HepG2 (cell line): ENCODE measurements around the gene TMEM135. TPM values are rescaled to one million over a fixed set of nuclear protein-coding genes. Genes with fewer than 3 reads are reported as not detected.
"Not testable (repeated sequence)": the region's sequence is repeated elsewhere in the genome, so short reads cannot be mapped to it uniquely, and the experiment has no call there.

Source experiments
- ATAC-seq: fragments of 200-7000 bp; cut with Tn5 transposase; 3 replicates; pipeline ENCODE4 v1.9.1; 2020; ENCODE audit warnings: mild to moderate bottlenecking, moderate library complexity
- BruUV-seq: library from RNA; stranded (reverse); fragments of 400-500 nt; replicated peaks from 2 replicates; lab custom pipeline; 2021; lab: Mats Ljungman, UMichigan
- CTCF ChIA-PET: fragments of 300-600 bp; formaldehyde crosslinking; extraction: SDS; loops from one replicate; lab custom pipeline; 2021; ENCODE audit warnings: low total read pairs, inconsistent platforms, low intra/inter-chr PET ratio; lab: Yijun Ruan, JAX
- POLR2A ChIA-PET: fragments of 350-600 bp; sonication (Branson Sonifier 250); formaldehyde crosslinking; loops from one replicate; lab custom pipeline; 2020; ENCODE audit warnings: antibody characterized with exemption, inconsistent platforms; lab: Yijun Ruan, JAX
- DNase-seq: peaks from one replicate; pipeline ENCODE4 v3.0.0-alpha.2; 2015; ENCODE audit warnings: low spot score
- FAIRE-seq: peaks from 3 replicates; lab custom pipeline; 2011; peaks lifted over from hg19 to GRCh38; lab: Jason Lieb, UNC
- H2AFZ ChIP-seq: one replicate; pipeline ENCODE4 v1.6.1; 2011; ENCODE audit warnings: low read length, inconsistent platforms
- H3K27ac ChIP-seq: fragments of 300-600 bp; 3 replicates; pipeline ENCODE4 v1.8.0; 2011; ENCODE audit warnings: mixed run types, mild to moderate bottlenecking, mixed read lengths, low read length, inconsistent platforms; ENCODE audit not compliant: insufficient read depth; ENCODE audit errors: extremely low read length
- H3K27me3 ChIP-seq, 2 experiments: fragments of 200-600 bp in 1 of 2; 2 replicates in 1 of 2; 3 replicates in 1 of 2; pipeline versions ENCODE4 v1.6.0 to v1.8.0; 2011; ENCODE audit warnings: low read length in 2 of 2, mild to moderate bottlenecking in 2 of 2, moderate library complexity in 2 of 2, inconsistent platforms in 1 of 2; ENCODE audit not compliant: insufficient read depth in 2 of 2, control insufficient read depth in 1 of 2
- H3K36me3 ChIP-seq, 2 experiments: fragments of 200-600 bp in 1 of 2; replicated peaks in 1 of 2; 2 replicates in 1 of 2; 3 replicates in 1 of 2; pipeline versions ENCODE4 v1.5.1 to v1.8.0; 2011; ENCODE audit warnings: low read length in 2 of 2, inconsistent platforms in 1 of 2; ENCODE audit not compliant: insufficient read depth in 2 of 2, control insufficient read depth in 1 of 2
- H3K4me1 ChIP-seq: 2 replicates; pipeline ENCODE4 v1.5.1; 2012; ENCODE audit warnings: low read length, inconsistent platforms; ENCODE audit not compliant: insufficient read depth
- H3K4me2 ChIP-seq: 2 replicates; pipeline ENCODE4 v1.6.0; 2011; ENCODE audit warnings: low read depth, low read length, inconsistent platforms
- H3K4me3 ChIP-seq, 3 experiments: fragments of 200-600 bp in 1 of 3; sonication (generic), shearing (Covaris generic) in 1 of 3; replicated peaks in 1 of 3; 2 replicates each; pipeline ENCODE4 v1.5.1; 2011 to 2016; ENCODE audit warnings: low read length in 3 of 3, inconsistent platforms in 2 of 3, low read depth in 2 of 3, mild to moderate bottlenecking in 2 of 3, control low read depth in 1 of 3, mixed read lengths in 1 of 3; ENCODE audit not compliant: insufficient read depth in 1 of 3
- H3K79me2 ChIP-seq: one replicate; pipeline ENCODE4 v1.6.1; 2011; ENCODE audit warnings: low read length, inconsistent platforms; ENCODE audit not compliant: insufficient read depth
- H3K9ac ChIP-seq: 2 replicates; pipeline ENCODE4 v1.6.0; 2011; ENCODE audit warnings: mild to moderate bottlenecking, low read depth, low read length, inconsistent platforms; ENCODE audit not compliant: insufficient read depth
- H3K9me3 ChIP-seq: 2 replicates; pipeline ENCODE4 v1.5.1; 2012; ENCODE audit warnings: mild to moderate bottlenecking, low read length
- H4K20me1 ChIP-seq: 2 replicates; pipeline ENCODE4 v1.6.0; 2011; ENCODE audit warnings: inconsistent platforms, mild to moderate bottlenecking, low read length, moderate library complexity; ENCODE audit not compliant: insufficient read depth
- LCORL ChIP-seq, 2 experiments: fragments of 450-650 bp in 1 of 2; sonication (generic) in 1 of 2; formaldehyde crosslinking in 1 of 2; IDR thresholded peaks; 2 replicates each; pipeline versions ENCODE4 v1.5.0 to v1.6.1; 2017 to 2020; ENCODE audit warnings: antibody characterized with exemption in 1 of 2, missing genetic modification reagents in 1 of 2
- ZBTB7A ChIP-seq: sonication (generic); formaldehyde crosslinking; IDR thresholded peaks from 2 replicates; pipeline ENCODE4 v1.8.0; 2022; ENCODE audit warnings: mild to moderate bottlenecking, missing genetic modification reagents
- ZKSCAN1 ChIP-seq: fragments of 150-350 bp; IDR thresholded peaks from 2 replicates; pipeline ENCODE4 v1.6.1; 2014; ENCODE audit warnings: low read length
- ZNF891 ChIP-seq: sonication (generic); formaldehyde crosslinking; IDR thresholded peaks from 2 replicates; pipeline ENCODE4 v1.5.0; 2020; ENCODE audit warnings: mild to moderate bottlenecking, missing genetic modification reagents
- WGBS: methylation state at CpG from one replicate; pipeline ENCODE4 v1.1.6; 2017; ENCODE audit warnings: low lambda C conversion rate; 5-methylcytosine and 5-hydroxymethylcytosine counted together
- in situ Hi-C: cut with HindIII; loops from 2 replicates; pipeline ENCODE4 v1.10.0; 2017; ENCODE audit warnings: low pct_unique_long_range_greater_than_20kb; ENCODE audit not compliant: extremely low pct_ligation_motif_present
- intact Hi-C: fragments of 100-400 bp; cut with micrococcal nuclease; formaldehyde crosslinking; loops from one replicate; pipeline ENCODE4 v1.10.0; 2022; ENCODE audit not compliant: unreplicated experiment
- polyA plus RNA-seq, 8 experiments: library from polyadenylated mRNA; depleted of rRNA in 3 of 8; stranded (reverse) in 7 of 8; unstranded in 1 of 8; fragments of >200 nt; fragmentation: Illumina TruSeq in 4 of 8; extraction: Trizol in 4 of 8; gene quantifications; 2 replicates each; pipeline versions ENCODE4 v1.2.1 to v1.2.3, GENCODE V29; 2011 to 2016; ENCODE audit warnings: low read depth in 4 of 8, missing spikeins in 1 of 8, mixed read lengths in 1 of 8; ENCODE audit not compliant: insufficient read depth in 1 of 8
- total RNA-seq, 5 experiments: library from RNA; depleted of rRNA; stranded (reverse); fragments of >200 nt; fragmentation: Illumina TruSeq; extraction: Trizol; gene quantifications; 2 replicates each; pipeline ENCODE4 v1.2.3, GENCODE V29; 2016; ENCODE audit warnings: low read depth in 1 of 5
- TF ChIP-seq, protein P1 (sequence below), 2 experiments: fragments of 450-650 bp in 1 of 2; sonication (generic) in 1 of 2; formaldehyde crosslinking in 1 of 2; IDR thresholded peaks; 2 replicates each; pipeline versions ENCODE4 v1.6.1 to v1.8.0; 2016 to 2022; ENCODE audit warnings: antibody characterized with exemption in 1 of 2, mild to moderate bottlenecking in 1 of 2, missing genetic modification reagents in 1 of 2
- TF ChIP-seq, protein P2 (sequence below): sonication (generic); formaldehyde crosslinking; IDR thresholded peaks from 2 replicates; pipeline ENCODE4 v1.5.1; 2020; ENCODE audit warnings: missing genetic modification reagents, mild to moderate bottlenecking, borderline replicate concordance

Gene TMEM135
- total and polyA plus RNA-seq, 2 of the 13 experiments (the other 11 are each of a cell fraction or from before 2014, with no cell fraction given): 36.6 to 88.9 TPM

DNA sequence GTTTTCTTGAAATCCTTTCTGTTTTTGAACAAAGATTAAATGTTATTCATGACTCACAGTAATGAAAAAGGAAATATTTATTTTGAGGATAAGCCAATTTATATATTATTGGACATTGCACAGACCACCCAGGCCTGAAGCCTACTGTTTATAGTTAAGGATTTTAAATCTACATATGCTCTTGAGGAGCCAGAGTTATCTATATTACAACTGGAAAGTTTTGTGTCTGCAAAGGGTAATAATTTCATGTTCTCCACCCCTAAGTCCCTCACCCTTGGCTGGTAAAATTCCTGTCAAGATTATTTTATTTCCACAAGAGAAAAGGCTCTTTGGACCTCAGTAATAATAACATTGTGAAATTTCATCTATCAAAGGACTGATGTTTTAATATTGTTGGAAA, 228.2 kb downstream of the TMEM135 start (continued):
- TF ChIP-seq LCORL (IDR thresholded peaks at IDR 0.05) (no peak), LCORL (CRISPR knock-in tag; IDR thresholded peaks at IDR 0.05) (no peak)

GRCh38 chr11:87266751-87267150, 229.0 kb downstream of the TMEM135 start:
- H3K9ac ChIP-seq: no peak overlapping the region
- 70% methylated on average over 2 of the region's 2 CpGs for WGBS
- H3K27ac ChIP-seq: no peak overlapping the region
- no peaks in the 10 kb centered on the region for H3K79me2 ChIP-seq
- H3K9me3 ChIP-seq: no peaks in the 10 kb centered on the region
- CTCF ChIA-PET: no interaction called here
- H3K4me2 ChIP-seq: no peak overlapping the region
- DNase-seq (no peak), ATAC-seq (no peak), FAIRE-seq (no peak)
- TF ChIP-seq ZNF891 (CRISPR knock-in tag): no peak
- no peak for TF ChIP-seq ZKSCAN1
- TF ChIP-seq ZBTB7A (CRISPR knock-in tag): no peak
- TF ChIP-seq, protein P1, sequence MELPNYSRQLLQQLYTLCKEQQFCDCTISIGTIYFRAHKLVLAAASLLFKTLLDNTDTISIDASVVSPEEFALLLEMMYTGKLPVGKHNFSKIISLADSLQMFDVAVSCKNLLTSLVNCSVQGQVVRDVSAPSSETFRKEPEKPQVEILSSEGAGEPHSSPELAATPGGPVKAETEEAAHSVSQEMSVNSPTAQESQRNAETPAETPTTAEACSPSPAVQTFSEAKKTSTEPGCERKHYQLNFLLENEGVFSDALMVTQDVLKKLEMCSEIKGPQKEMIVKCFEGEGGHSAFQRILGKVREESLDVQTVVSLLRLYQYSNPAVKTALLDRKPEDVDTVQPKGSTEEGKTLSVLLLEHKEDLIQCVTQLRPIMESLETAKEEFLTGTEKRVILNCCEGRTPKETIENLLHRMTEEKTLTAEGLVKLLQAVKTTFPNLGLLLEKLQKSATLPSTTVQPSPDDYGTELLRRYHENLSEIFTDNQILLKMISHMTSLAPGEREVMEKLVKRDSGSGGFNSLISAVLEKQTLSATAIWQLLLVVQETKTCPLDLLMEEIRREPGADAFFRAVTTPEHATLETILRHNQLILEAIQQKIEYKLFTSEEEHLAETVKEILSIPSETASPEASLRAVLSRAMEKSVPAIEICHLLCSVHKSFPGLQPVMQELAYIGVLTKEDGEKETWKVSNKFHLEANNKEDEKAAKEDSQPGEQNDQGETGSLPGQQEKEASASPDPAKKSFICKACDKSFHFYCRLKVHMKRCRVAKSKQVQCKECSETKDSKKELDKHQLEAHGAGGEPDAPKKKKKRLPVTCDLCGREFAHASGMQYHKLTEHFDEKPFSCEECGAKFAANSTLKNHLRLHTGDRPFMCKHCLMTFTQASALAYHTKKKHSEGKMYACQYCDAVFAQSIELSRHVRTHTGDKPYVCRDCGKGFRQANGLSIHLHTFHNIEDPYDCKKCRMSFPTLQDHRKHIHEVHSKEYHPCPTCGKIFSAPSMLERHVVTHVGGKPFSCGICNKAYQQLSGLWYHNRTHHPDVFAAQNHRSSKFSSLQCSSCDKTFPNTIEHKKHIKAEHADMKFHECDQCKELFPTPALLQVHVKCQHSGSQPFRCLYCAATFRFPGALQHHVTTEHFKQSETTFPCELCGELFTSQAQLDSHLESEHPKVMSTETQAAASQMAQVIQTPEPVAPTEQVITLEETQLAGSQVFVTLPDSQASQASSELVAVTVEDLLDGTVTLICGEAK (IDR thresholded peaks at IDR 0.05): no peak
- TF ChIP-seq, protein P1 (CRISPR knock-in tag; IDR thresholded peaks at IDR 0.05): no peak
- TF ChIP-seq, protein P2, sequence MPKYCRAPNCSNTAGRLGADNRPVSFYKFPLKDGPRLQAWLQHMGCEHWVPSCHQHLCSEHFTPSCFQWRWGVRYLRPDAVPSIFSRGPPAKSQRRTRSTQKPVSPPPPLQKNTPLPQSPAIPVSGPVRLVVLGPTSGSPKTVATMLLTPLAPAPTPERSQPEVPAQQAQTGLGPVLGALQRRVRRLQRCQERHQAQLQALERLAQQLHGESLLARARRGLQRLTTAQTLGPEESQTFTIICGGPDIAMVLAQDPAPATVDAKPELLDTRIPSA (CRISPR knock-in tag): no peak
- POLR2A ChIA-PET: no interaction called here
- intact Hi-C loops: no loop called here
- in situ Hi-C loops: no loop called here
- H3K27me3 ChIP-seq: no peaks in the 10 kb centered on the region
- no peaks in the 10 kb centered on the region for H3K4me1 ChIP-seq
- H3K4me3 ChIP-seq: no peak overlapping the region
- 0 out of 5 replicates have a peak, but pooled peaks cover 0 to 4% of the 10 kb centered on the region in 2 experiments for H3K36me3 ChIP-seq
- BruUV-seq: no TSS peak
- H4K20me1 ChIP-seq: no peaks in the 10 kb centered on the region
- H2AFZ ChIP-seq: no peak overlapping the region

GRCh38 chr11:87271951-87272350, 234.2 kb downstream of the TMEM135 start:
- in situ Hi-C loops, intact Hi-C loops, H3K4me3 ChIP-seq, H2AFZ ChIP-seq, FAIRE-seq, H3K9ac ChIP-seq, H3K9me3 ChIP-seq, H3K36me3 ChIP-seq, H3K27me3 ChIP-seq, BruUV-seq, ATAC-seq, CTCF ChIA-PET, DNase-seq, H4K20me1 ChIP-seq, H3K4me1 ChIP-seq, H3K27ac ChIP-seq, H3K79me2 ChIP-seq, H3K4me2 ChIP-seq, POLR2A ChIA-PET: not testable (repeated sequence)
- WGBS: 98% methylated on average over 4 of the region's 4 CpGs
